A549 (cell line): ENCODE results near the gene PPP1R9B. TPM values are rescaled to one million over a fixed set of nuclear protein-coding genes. Genes with fewer than 3 reads are reported as not detected.

Experiments
- ATAC-seq, 2 experiments: fragments of 200-7000 bp in 1 of 2; fragments of >200 bp in 1 of 2; cut with Nextera tagmentation in 1 of 2; cut with Tn5 transposase in 1 of 2; 3 replicates each; pipeline versions ENCODE4 v1.8.0 to v1.9.1; 2018 to 2020; ENCODE audit warnings: mild to moderate bottlenecking in 1 of 2, moderate library complexity in 1 of 2
- CTCF ChIA-PET: fragments of 300-600 bp; sonication (Branson Sonifier 250); formaldehyde crosslinking; extraction: SDS; loops from one replicate; lab custom pipeline; 2021; ENCODE audit warnings: antibody characterized with exemption, inconsistent platforms; lab: Yijun Ruan, JAX
- POLR2A ChIA-PET: fragments of 350-600 bp; formaldehyde crosslinking; extraction: SDS; loops from one replicate; lab custom pipeline; 2021; ENCODE audit warnings: antibody characterized with exemption, inconsistent platforms; lab: Yijun Ruan, JAX
- DNase-seq, 2 experiments: peaks; one replicate each; pipeline versions ENCODE4 v3.0.0 to v3.0.0-alpha.2; 2011 to 2016; ENCODE audit warnings: low read depth in 1 of 2, low spot score in 1 of 2
- FAIRE-seq: peaks from 2 replicates; lab custom pipeline; 2011; peaks lifted over from hg19 to GRCh38; lab: Jason Lieb, UNC
- H3K27ac ChIP-seq, 2 experiments: fragments of >200 bp; sonication (Bioruptor Twin); formaldehyde crosslinking; 3 replicates each; pipeline ENCODE4 v1.5.1; 2016 to 2017
- H3K4me1 ChIP-seq: fragments of >200 bp; sonication (Bioruptor Twin); formaldehyde crosslinking; 3 replicates; pipeline ENCODE4 v1.6.1; 2016
- H3K4me2 ChIP-seq: fragments of >200 bp; sonication (Bioruptor Twin); formaldehyde crosslinking; 3 replicates; pipeline ENCODE4 v1.6.1; 2016
- H3K4me3 ChIP-seq: fragments of >200 bp; sonication (Bioruptor Twin); formaldehyde crosslinking; 3 replicates; pipeline ENCODE4 v1.5.1; 2016
- H3K9me3 ChIP-seq: fragments of >200 bp; sonication (Bioruptor Twin); formaldehyde crosslinking; 3 replicates; pipeline ENCODE4 v1.6.1; 2016
- ATOH8 ChIP-seq: fragments of 250-450 bp; sonication (Bioruptor Pico); IDR thresholded peaks from 2 replicates; pipeline ENCODE4 v1.5.0; 2020; ENCODE audit warnings: low read depth, mild to moderate bottlenecking, moderate library complexity
- BCL3 ChIP-seq: fragments of >200 bp; sonication (Bioruptor Twin); formaldehyde crosslinking; IDR thresholded peaks from 3 replicates; pipeline ENCODE4 v1.6.1; 2016
- CBX2 ChIP-seq: fragments of 200-600 bp; sonication (generic); IDR thresholded peaks from 2 replicates; pipeline ENCODE4 v1.6.1; 2016; ENCODE audit warnings: low read depth, mild to moderate bottlenecking, borderline replicate concordance
- CBX8 ChIP-seq: fragments of 200-600 bp; sonication (generic); IDR thresholded peaks from 2 replicates; pipeline ENCODE4 v1.6.1; 2016
- CEBPB ChIP-seq, 2 experiments: fragments of >200 bp in 1 of 2; sonication (Bioruptor Twin) in 1 of 2; formaldehyde crosslinking in 1 of 2; IDR thresholded peaks; 2 replicates each; pipeline ENCODE4 v1.6.1; 2012 to 2016
- E2F6 ChIP-seq: IDR thresholded peaks from 2 replicates; pipeline ENCODE4 v1.6.1; 2012; ENCODE audit warnings: low read depth, borderline replicate concordance
- FOSB ChIP-seq: fragments of 250-450 bp; sonication (Bioruptor Pico); IDR thresholded peaks from 2 replicates; pipeline ENCODE4 v1.5.0; 2020; ENCODE audit warnings: mild to moderate bottlenecking, moderate library complexity
- GATA3 ChIP-seq: IDR thresholded peaks from 2 replicates; pipeline ENCODE4 v1.6.1; 2012; ENCODE audit warnings: borderline replicate concordance
- HEYL ChIP-seq: fragments of 250-450 bp; sonication (Bioruptor Pico); IDR thresholded peaks from 2 replicates; pipeline ENCODE4 v1.8.0; 2021; ENCODE audit warnings: mild to moderate bottlenecking, moderate library complexity
- HMGXB4 ChIP-seq: fragments of 250-450 bp; sonication (Bioruptor Pico); IDR thresholded peaks from 2 replicates; pipeline ENCODE4 v1.5.0; 2021; ENCODE audit warnings: mild to moderate bottlenecking, moderate library complexity, borderline replicate concordance
- HOXA7 ChIP-seq: fragments of 250-450 bp; sonication (Bioruptor Pico); IDR thresholded peaks from 2 replicates; pipeline ENCODE4 v1.5.0; 2020; ENCODE audit warnings: mild to moderate bottlenecking, moderate library complexity
- HOXB5 ChIP-seq: fragments of 250-450 bp; sonication (Bioruptor Pico); IDR thresholded peaks from 2 replicates; pipeline ENCODE4 v1.5.0; 2020; ENCODE audit warnings: mild to moderate bottlenecking, moderate library complexity
- NPAS2 ChIP-seq: fragments of 250-450 bp; sonication (Bioruptor Pico); IDR thresholded peaks from 2 replicates; pipeline ENCODE4 v1.8.0; 2022; ENCODE audit warnings: mild to moderate bottlenecking, moderate library complexity, borderline replicate concordance
- NR3C1 ChIP-seq: fragments of >200 bp; sonication (Bioruptor Twin); formaldehyde crosslinking; IDR thresholded peaks from 3 replicates; pipeline ENCODE4 v1.6.1; 2017
- POLR2AphosphoS2 ChIP-seq: conservative IDR thresholded peaks from 2 replicates; pipeline ENCODE4 v1.6.1; 2012; ENCODE audit warnings: low read length, improper control_type of control experiment, inconsistent platforms
- RARB ChIP-seq: fragments of 250-450 bp; sonication (Bioruptor Pico); IDR thresholded peaks from 2 replicates; pipeline ENCODE4 v1.8.0; 2021; ENCODE audit warnings: mild to moderate bottlenecking, moderate library complexity
- RCOR1 ChIP-seq: fragments of 150-350 bp; IDR thresholded peaks from 2 replicates; pipeline ENCODE4 v1.6.1; 2014; ENCODE audit warnings: antibody characterized with exemption, low read length, low read depth
- REST ChIP-seq: fragments of 200-600 bp; sonication (generic); IDR thresholded peaks from 2 replicates; pipeline ENCODE4 v1.6.1; 2016; ENCODE audit warnings: antibody characterized with exemption, mild to moderate bottlenecking, moderate library complexity
- SMC3 ChIP-seq: fragments of >200 bp; sonication (Bioruptor Twin); formaldehyde crosslinking; IDR thresholded peaks from 3 replicates; pipeline ENCODE4 v1.6.1; 2018; ENCODE audit warnings: inconsistent platforms
- SREBF2 ChIP-seq: fragments of 450-650 bp; IDR thresholded peaks from 2 replicates; pipeline ENCODE4 v1.6.1; 2014; ENCODE audit warnings: mild to moderate bottlenecking, moderate library complexity
- TFCP2L1 ChIP-seq: fragments of 250-450 bp; sonication (Bioruptor Pico); IDR thresholded peaks from 2 replicates; pipeline ENCODE4 v1.5.0; 2021; ENCODE audit warnings: mild to moderate bottlenecking
- TP53 ChIP-seq: fragments of 250-450 bp; sonication (Bioruptor Pico); IDR thresholded peaks from 2 replicates; pipeline ENCODE4 v1.5.0; 2021; ENCODE audit warnings: mild to moderate bottlenecking, moderate library complexity
- ZC3H11A ChIP-seq: fragments of 450-650 bp; IDR thresholded peaks from 2 replicates; pipeline ENCODE4 v1.6.1; 2014; ENCODE audit warnings: antibody characterized with exemption, mild to moderate bottlenecking
- ZSCAN20 ChIP-seq: fragments of 250-450 bp; sonication (Bioruptor Pico); IDR thresholded peaks from 2 replicates; pipeline ENCODE4 v1.8.0; 2022; ENCODE audit warnings: mild to moderate bottlenecking, moderate library complexity
- WGBS: methylation state at CpG from one replicate; pipeline ENCODE4 v1.1.6; 2017; ENCODE audit errors: missing lambda C conversion rate; 5-methylcytosine and 5-hydroxymethylcytosine counted together
- polyA plus RNA-seq, 4 experiments: library from polyadenylated mRNA; depleted of rRNA in 3 of 4; stranded (reverse); fragments of >200 nt; fragmentation: RNase III in 1 of 4; extraction: RNeasy Plus Mini Kit Qiagen cat#74134 plus additional on column Dnase treatment in 1 of 4; gene quantifications; 2 replicates in 3 of 4; 3 replicates in 1 of 4; pipeline ENCODE4 v1.2.3, GENCODE V29; 2011 to 2017

PPP1R9B gene
- polyA plus RNA-seq, 2 of the 4 experiments (the other 2 are of a cell fraction), result 22.0 to 40.6 TPM

- TF ChIP-seq ATOH8 (CRISPR knock-in tag) (no peak), HOXA7 (CRISPR knock-in tag) (no peak), HMGXB4 (CRISPR knock-in tag) (no peak), RARB (CRISPR knock-in tag) (no peak), HOXB5 (CRISPR knock-in tag) (no peak)
These were observed 35.4 kb upstream of the PPP1R9B start (continued) for GRCh38 chr17:50185631-50186471.

GRCh38 chr17:50184611-50185398, 34.3 kb upstream of the PPP1R9B start:
- CTCF ChIA-PET, result interaction anchor here (0.6 to 22.0 kb wide), 3 partner anchors 12 to 407 kb away, joined by 3 to 817 read pairs (median 32); partner anchors contain the start of gene SGCA
- Histone ChIP-seq H3K27ac (peak overlapping the region; percentile 37 to 67; a peak in 4 of 6 replicates), H3K4me3 (no peak overlapping the region), H3K4me1 (peaks cover 16% of the 10 kb centered on the region), H3K9me3 (no peaks in the 10 kb centered on the region), H3K4me2 (peak overlapping the region; percentile 38)
- POLR2A ChIA-PET, result no interaction called here
- 68% methylated on average over 18 of the region's 19 CpGs for WGBS
- FAIRE-seq (no peak), DNase-seq (no peak), ATAC-seq (0 out of 6 replicates have a peak, but pooled peaks of 1 of the 2 experiments have one; percentile 11)
- TF ChIP-seq NR3C1 (no peak), BCL3 (no peak), ZSCAN20 (CRISPR knock-in tag) (no peak), RCOR1 (no peak), TFCP2L1 (no peak), E2F6 (no peak), CEBPB (IDR thresholded peaks at IDR 0.05) (peak; percentile 5 to 29; a peak in 1 of 4 replicates)

- ATAC-seq, result peak in 1 of 2 experiments; percentile 27; a peak in 3 of 6 replicates
- peak overlapping the region; percentile 38 for H3K4me2 ChIP-seq
- TF ChIP-seq HEYL (CRISPR knock-in tag), result no peak
- no peak for TF ChIP-seq GATA3
- no peak for TF ChIP-seq ATOH8 (CRISPR knock-in tag)
- TF ChIP-seq CBX8, result no peak
- TF ChIP-seq CBX2, result no peak
- TF ChIP-seq POLR2AphosphoS2, result no peak
- no peak for TF ChIP-seq SMC3
- TF ChIP-seq REST, result no peak
- TF ChIP-seq NPAS2, result no peak
- no peak for TF ChIP-seq RCOR1
- TF ChIP-seq ZC3H11A, result no peak
- no peak for TF ChIP-seq TP53 (CRISPR knock-in tag)
- no peak for TF ChIP-seq FOSB (CRISPR knock-in tag)
- TF ChIP-seq SREBF2, result no peak
These were observed 33.6 kb upstream of the PPP1R9B start for GRCh38 chr17:50184064-50184463.

More at GRCh38 chr17:50184064-50184463, 33.6 kb upstream of the PPP1R9B start:
- ChIA-PET POLR2A (no interaction called here), CTCF (interaction anchor here (4.0 kb wide), 1 partner anchor 13 kb away, joined by 25 read pairs; no protein-coding TSS in a partner anchor)
- Histone ChIP-seq H3K9me3 (no peaks in the 10 kb centered on the region), H3K4me1 (peaks cover 23% of the 10 kb centered on the region), H3K27ac (peak overlapping the region; percentile 37 to 67; a peak in 4 of 6 replicates), H3K4me3 (no peak overlapping the region)
- FAIRE-seq, result no peak
- WGBS, result 72% methylated on average over 8 of the region's 8 CpGs
- no peak for DNase-seq
